ENCODE data around the gene APBA2. TPM values are rescaled to one million over a fixed set of nuclear protein-coding genes. Genes with fewer than 3 reads are reported as not detected.

The APBA2 gene
- total RNA-seq, 1 experiment from 2014 or later, result 53.3 TPM

DNA sequence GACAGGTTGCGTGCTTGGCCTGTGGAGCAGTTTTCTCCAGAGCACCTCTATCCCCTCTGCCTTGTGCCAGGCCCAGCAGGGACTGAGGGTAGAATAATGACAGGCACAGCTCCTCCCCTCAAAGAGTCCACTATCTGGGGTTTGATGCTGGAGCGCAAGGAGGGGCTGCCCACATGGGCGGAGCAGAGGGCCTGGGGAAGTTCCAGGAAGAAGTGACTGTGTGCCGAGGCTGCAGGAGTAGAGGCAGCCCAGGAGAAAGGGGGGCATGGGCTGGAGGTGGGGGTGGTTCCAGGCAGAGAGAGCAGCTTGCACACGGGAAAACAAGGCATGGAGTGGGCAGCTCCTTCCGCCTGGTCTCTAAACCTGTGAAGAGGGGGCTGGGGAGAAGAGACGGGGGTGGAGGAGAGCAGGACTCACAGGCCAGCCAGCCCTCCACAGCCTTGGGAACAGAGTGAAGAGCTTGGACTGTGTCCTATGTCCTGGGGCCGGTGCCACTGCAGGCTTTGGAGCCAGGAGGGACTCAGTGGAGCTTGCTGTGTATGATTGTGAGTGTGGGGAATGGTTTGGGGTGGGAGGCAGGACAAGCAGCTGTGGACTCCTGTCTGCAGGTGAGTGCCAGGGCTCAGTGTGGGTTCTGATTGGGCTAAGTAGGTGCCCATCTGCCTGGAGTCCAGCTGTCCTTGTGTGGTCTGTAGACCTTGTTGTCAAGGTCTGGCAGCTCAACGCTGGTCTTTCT is 48.1 kb downstream of the APBA2 start:
- no peak for DNase-seq (ENCODE audit: low read depth in 1 of 2, low spot score in 2 of 2)
- Histone ChIP-seq H3K36me3 (no peaks in the 10 kb centered on the region), H3K9me3 (replicated peaks) (no peaks in the 10 kb centered on the region), H3K27me3 (replicated peaks) (no peaks in the 10 kb centered on the region), H3K4me1 (replicated peaks) (no peaks in the 10 kb centered on the region), H3K4me3 (no peak overlapping the region), H3K27ac (no peak overlapping the region)

DNA sequence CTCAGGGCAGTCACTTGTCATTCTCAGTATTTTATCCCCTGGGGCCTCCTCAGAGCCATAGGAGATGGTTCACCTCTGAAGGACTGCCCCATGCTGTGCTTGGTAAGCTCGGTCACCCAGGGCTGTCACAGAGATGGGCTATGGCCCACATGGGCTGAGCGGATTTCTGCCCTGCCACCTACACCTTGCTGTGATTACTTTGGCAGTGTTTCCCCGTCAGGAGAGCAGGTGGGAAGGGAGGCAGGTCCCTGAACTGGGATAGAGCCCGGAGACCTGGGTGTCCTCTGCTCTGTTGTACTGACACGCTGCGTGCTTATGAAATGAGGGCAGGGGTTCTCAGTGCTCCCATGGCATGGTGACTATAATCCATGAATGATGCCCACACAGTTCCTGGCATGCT is 48.9 kb downstream of the APBA2 start:
- H3K4me3 ChIP-seq, result no peak overlapping the region
- DNase-seq (ENCODE audit: low read depth in 1 of 2, low spot score in 2 of 2), result no peak
- no peaks in the 10 kb centered on the region for H3K9me3 ChIP-seq (replicated peaks)
- no peaks in the 10 kb centered on the region for H3K27me3 ChIP-seq (replicated peaks)
- no peak overlapping the region for H3K27ac ChIP-seq
- no peaks in the 10 kb centered on the region for H3K36me3 ChIP-seq
- H3K4me1 ChIP-seq (replicated peaks), result no peaks in the 10 kb centered on the region

DNA sequence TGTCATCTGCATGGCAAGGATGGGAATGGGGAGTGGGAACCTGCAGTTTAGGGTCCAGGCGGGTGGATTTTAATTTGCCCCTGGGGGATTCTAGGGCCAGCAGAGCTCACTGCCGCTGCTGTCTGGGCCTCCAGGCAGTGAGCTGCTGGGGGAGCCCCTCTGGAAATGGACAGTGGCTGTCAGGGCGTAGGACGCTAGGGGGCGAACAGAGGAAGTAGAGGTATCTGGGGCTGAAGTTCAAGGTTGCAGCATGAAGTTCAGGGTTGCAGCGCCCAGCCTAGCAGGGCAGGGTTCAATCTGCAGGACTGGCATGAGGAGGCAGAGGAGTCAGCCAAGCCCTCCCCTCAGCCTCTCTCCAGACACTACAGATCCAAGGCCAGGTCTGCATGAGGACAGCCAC is 49.5 kb downstream of the APBA2 start:
- no peak overlapping the region for H3K4me3 ChIP-seq
- no peaks in the 10 kb centered on the region for H3K9me3 ChIP-seq (replicated peaks)
- no peak for DNase-seq (ENCODE audit: low read depth in 1 of 2, low spot score in 2 of 2)
- no peaks in the 10 kb centered on the region for H3K36me3 ChIP-seq
- no peaks in the 10 kb centered on the region for H3K4me1 ChIP-seq (replicated peaks)
- no peak overlapping the region for H3K27ac ChIP-seq
- H3K27me3 ChIP-seq (replicated peaks), result no peaks in the 10 kb centered on the region

DNA sequence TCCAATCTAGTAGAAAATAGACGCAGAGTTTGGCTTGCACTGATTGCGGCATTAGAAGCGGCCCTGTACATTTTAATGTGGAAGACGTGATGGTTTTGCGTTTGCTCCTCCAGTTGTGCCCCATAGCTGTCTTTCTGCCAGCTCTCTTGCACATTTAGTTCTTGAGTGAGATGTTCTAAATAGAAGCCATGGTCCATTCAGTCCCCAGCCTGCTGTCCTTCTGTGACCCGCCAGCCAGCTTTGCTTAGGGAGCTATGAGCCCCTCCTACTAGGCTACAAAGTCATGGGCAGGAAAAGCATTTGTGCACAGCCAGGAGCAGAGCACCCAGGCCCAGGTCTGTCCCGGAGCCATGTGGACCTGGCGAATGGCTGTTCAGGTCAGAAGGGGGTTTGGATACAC is 50.3 kb downstream of the APBA2 start:
- Histone ChIP-seq H3K27ac (no peak overlapping the region), H3K36me3 (no peaks in the 10 kb centered on the region), H3K27me3 (replicated peaks) (no peaks in the 10 kb centered on the region), H3K4me1 (replicated peaks) (no peaks in the 10 kb centered on the region), H3K4me3 (no peak overlapping the region), H3K9me3 (replicated peaks) (no peaks in the 10 kb centered on the region)
- no peak for DNase-seq (ENCODE audit: low read depth in 1 of 2, low spot score in 2 of 2)

DNA sequence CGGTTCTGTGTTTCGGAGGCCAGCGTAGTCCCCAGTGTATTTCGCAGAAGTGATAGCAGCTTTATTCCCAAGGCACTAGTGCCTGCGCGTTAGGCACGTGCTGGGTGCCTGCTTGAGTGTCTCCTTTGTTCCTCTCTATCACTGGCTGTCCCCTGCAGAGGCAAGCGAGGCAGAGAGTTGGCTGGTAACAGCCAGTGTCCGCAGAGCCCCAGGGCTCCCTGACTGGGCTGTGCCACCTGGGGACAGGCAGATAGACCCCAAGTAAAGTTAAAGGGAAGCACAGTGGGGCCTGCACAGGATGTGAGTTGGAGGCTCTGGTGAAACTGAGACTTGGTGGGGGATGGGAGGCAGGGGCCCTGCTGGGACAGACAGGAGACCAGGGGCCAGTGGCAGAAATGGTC is 50.7 kb downstream of the APBA2 start:
- Histone ChIP-seq H3K27ac (no peak overlapping the region), H3K36me3 (no peaks in the 10 kb centered on the region), H3K4me1 (replicated peaks) (no peaks in the 10 kb centered on the region), H3K9me3 (replicated peaks) (no peaks in the 10 kb centered on the region), H3K27me3 (replicated peaks) (no peaks in the 10 kb centered on the region), H3K4me3 (no peak overlapping the region)
- DNase-seq (ENCODE audit: low read depth in 1 of 2, low spot score in 2 of 2), result no peak

DNA sequence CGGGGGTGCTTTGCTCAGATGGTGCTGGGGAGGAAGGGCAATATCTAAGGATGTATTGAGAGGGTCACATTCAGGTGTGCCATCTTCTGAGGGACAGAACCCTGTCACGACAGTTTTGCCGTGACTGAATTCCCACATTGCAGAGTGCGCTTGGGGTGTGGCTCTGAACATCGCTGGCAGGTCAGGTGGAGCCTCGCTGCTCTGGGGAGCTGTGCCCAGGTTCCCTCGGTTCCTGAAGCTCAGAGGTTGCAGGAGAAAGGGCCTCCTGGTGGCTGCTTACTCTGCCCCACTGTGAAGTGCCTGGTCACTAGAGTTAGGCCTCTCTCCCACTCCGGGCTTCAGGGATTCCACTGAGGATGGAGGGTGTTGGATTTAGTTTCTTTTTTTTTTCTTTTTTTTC is 51.5 kb downstream of the APBA2 start:
- DNase-seq (ENCODE audit: low read depth in 1 of 2, low spot score in 2 of 2), result no peak
- Histone ChIP-seq H3K4me3 (no peak overlapping the region), H3K9me3 (replicated peaks) (no peaks in the 10 kb centered on the region), H3K27me3 (replicated peaks) (no peaks in the 10 kb centered on the region), H3K4me1 (replicated peaks) (no peaks in the 10 kb centered on the region), H3K36me3 (no peaks in the 10 kb centered on the region), H3K27ac (no peak overlapping the region)

DNA sequence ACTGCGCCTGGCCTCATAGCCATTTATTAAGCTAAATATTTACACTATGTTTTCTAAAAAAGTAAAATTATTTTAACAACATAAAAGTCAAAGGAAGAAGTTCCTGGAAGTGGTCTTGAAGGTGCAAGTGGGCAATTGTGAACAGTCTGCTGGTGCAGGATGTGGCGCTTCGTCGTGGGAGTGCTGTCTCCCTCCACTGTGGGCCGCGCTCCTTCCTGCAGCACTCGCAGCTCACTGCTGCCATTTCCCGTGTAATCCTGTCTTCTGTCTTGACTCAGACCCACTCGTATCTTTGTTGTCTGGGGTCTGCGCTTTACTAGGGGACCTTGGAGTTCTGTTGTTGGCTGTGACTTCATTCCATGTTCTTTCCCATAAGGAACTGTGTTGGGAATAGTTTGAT is 56.3 kb downstream of the APBA2 start:
- peak in 1 of 2 experiments; percentile 17 for DNase-seq (ENCODE audit: low read depth in 1 of 2, low spot score in 2 of 2)
- Histone ChIP-seq H3K27me3 (replicated peaks) (no peaks in the 10 kb centered on the region), H3K9me3 (replicated peaks) (no peaks in the 10 kb centered on the region), H3K27ac (no peak overlapping the region), H3K36me3 (no peaks in the 10 kb centered on the region), H3K4me3 (no peak overlapping the region), H3K4me1 (replicated peaks) (no peaks in the 10 kb centered on the region)

DNA sequence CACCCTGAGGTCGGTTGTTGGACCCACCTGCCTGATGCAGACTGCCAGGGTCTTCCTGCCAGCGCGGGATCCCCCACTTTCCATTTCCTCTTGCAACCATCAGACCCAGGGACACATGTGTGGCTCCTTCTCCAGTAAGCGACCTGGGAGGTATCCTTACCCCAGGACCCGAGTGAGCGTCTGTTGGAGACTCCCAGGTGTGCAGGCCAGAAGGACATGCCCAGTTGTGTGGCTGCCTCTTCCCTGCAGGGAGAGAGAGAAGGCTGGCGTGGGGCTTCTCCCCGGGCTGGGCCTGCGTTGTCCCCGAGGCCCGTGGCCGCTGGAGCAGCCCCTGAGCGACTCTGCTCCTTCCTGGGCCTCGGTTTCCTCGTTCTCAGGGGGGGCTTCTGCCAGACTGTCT is 56.8 kb downstream of the APBA2 start:
- Histone ChIP-seq H3K4me3 (no peak overlapping the region), H3K9me3 (replicated peaks) (no peaks in the 10 kb centered on the region), H3K27ac (no peak overlapping the region), H3K27me3 (replicated peaks) (no peaks in the 10 kb centered on the region), H3K36me3 (no peaks in the 10 kb centered on the region), H3K4me1 (replicated peaks) (no peaks in the 10 kb centered on the region)
- DNase-seq (ENCODE audit: low read depth in 1 of 2, low spot score in 2 of 2), result peak in 1 of 2 experiments; percentile 32

DNA sequence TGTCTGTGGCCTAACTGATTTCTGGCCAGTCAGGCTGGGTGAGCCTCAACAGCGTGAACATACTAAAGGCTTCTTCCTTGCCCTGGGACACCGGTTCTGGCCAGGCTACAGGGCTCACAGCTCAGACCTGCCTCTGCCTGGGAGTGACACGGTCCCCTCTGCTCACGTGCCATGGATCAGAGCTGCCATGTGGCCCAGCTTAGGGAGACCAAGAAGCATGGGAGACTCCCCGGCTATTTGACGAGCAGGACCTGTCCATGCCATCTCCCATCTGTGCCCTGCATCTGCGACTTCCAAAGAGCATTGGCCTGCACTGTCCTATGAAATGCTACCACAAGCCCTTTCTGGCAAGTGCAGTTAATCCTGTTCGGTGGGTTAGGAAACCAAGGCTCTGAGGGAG is 57.4 kb downstream of the APBA2 start:
- Histone ChIP-seq H3K4me3 (no peak overlapping the region), H3K9me3 (replicated peaks) (no peaks in the 10 kb centered on the region), H3K36me3 (no peaks in the 10 kb centered on the region), H3K27ac (no peak overlapping the region), H3K4me1 (replicated peaks) (no peaks in the 10 kb centered on the region), H3K27me3 (replicated peaks) (no peaks in the 10 kb centered on the region)
- DNase-seq (ENCODE audit: low read depth in 1 of 2, low spot score in 2 of 2), result peak in 1 of 2 experiments; percentile 24

DNA sequence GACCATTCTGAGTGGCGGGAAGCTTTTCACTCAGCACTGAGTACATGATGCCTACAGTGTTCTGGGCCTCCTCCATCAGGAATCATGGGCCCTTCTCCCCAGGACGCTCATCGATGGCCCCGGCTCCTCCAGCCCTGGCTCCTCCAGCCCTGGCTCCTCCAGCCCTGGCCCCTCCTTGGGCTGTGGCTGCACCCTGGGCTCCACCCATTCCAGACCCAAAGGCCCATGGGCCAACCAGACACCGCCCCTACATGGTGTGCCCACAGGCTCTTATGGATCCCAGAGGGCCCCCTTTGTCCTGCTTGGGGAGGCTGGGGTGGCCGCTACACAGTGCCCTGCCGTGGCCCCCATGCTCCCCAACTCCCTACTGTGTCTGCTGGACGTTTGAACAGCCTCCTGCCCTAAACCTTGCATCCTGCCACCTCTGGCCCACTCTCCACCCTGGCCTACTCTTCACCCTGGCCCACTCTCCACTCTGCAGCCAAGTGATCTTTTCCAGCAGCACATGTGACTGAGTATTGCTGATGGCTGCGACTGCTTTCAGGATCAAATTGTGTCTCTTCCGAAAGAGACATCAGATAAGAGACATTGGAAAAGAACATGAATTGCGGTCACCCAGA is 57.9 kb downstream of the APBA2 start:
- H3K4me3 ChIP-seq, result no peak overlapping the region
- DNase-seq (ENCODE audit: low read depth in 1 of 2, low spot score in 2 of 2), result peak in 1 of 2 experiments; percentile 31
- no peaks in the 10 kb centered on the region for H3K4me1 ChIP-seq (replicated peaks)
- H3K27me3 ChIP-seq (replicated peaks), result no peaks in the 10 kb centered on the region
- H3K9me3 ChIP-seq (replicated peaks), result no peaks in the 10 kb centered on the region
- H3K36me3 ChIP-seq, result no peaks in the 10 kb centered on the region
- H3K27ac ChIP-seq, result no peak overlapping the region

DNA sequence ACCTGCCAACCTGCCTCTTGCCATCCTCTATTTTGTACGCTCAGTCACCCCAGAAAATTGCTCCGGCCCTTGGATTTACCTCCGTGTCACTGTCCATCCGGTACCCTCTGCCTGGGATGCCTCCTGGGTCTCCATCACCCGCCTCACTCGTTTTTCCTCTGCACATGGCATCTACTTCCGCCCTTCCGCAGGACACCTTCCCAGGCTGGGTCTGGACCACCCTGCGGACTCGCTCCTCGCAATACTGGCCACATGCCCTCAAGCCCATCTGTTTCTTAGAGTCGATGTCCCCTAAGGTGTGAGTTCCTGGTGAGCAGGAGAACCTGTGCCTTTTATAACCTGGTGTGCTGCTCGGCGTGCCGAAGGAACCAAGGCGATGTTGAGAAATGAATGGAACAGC is 58.5 kb downstream of the APBA2 start:
- Histone ChIP-seq H3K27ac (no peak overlapping the region), H3K4me3 (no peak overlapping the region), H3K36me3 (no peaks in the 10 kb centered on the region), H3K9me3 (replicated peaks) (no peaks in the 10 kb centered on the region), H3K27me3 (replicated peaks) (no peaks in the 10 kb centered on the region), H3K4me1 (replicated peaks) (no peaks in the 10 kb centered on the region)
- DNase-seq (ENCODE audit: low read depth in 1 of 2, low spot score in 2 of 2), result peak in 1 of 2 experiments; percentile 27

DNA sequence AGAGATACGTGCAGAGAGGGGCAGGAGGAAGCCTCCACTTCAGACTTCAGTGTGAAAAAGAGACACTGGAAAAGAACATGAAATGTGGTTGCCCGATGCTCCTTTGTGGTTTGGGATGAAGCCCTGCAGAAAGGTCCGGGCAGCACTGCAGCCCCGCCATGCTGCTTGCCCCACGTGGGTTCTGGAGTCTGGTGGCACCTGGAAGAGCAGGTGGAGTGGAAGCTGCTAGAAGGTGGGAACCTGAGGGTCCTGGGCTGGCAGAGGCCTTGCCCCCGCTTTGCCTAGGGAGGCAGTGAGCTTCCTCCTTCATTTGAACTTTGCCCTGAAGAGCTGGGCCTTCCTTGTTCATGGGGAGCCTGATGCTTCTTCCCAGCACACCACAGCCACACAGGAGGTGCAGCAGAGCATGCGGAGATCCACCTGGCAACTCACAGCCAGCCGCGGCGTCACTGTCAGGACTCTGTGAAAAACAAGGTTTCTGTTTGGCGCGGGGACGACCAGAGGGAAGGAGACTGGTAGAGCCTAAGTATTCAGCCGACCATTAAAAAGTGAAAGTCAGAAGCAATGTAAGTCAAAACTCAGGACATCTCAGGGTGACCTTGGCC is 59.0 kb downstream of the APBA2 start:
- Histone ChIP-seq H3K9me3 (replicated peaks) (no peaks in the 10 kb centered on the region), H3K36me3 (no peaks in the 10 kb centered on the region), H3K27ac (no peak overlapping the region), H3K4me3 (no peak overlapping the region), H3K27me3 (replicated peaks) (no peaks in the 10 kb centered on the region), H3K4me1 (replicated peaks) (no peaks in the 10 kb centered on the region)
- DNase-seq (ENCODE audit: low read depth in 1 of 2, low spot score in 2 of 2), result peak in 1 of 2 experiments; percentile 25

DNA sequence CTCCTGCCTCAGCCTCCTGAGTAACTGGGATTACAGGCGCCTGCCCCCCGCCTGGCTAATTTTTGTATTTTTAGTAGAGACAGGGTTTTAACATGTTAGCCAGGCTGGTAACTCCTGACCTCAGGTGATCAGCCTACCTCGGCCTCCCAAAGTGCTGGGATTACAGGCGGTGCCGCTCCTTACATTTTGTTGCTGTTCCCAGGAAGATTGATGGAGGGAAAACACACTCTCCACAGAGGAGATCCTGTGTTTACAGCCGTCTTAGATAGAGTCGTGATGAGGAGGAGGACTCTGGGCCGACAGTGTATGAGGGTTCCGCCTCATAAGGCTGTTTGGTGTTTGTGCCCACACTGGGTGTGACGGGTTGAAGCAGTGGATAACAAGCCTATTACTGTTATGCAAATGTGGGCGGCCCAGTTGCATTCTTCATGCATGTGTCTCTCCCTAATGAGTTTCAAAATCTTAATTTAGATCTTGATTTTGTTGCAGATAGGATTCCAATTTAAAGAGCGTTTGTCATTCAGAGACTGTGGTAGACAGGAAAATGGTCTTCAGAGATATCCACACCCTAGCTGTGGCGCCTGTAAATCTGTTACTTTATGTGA is 60.0 kb downstream of the APBA2 start:
- Histone ChIP-seq H3K9me3 (replicated peaks) (no peaks in the 10 kb centered on the region), H3K27ac (no peak overlapping the region), H3K27me3 (replicated peaks) (no peaks in the 10 kb centered on the region), H3K4me3 (no peak overlapping the region), H3K4me1 (replicated peaks) (no peaks in the 10 kb centered on the region), H3K36me3 (no peaks in the 10 kb centered on the region)
- peak in 1 of 2 experiments; percentile 16 for DNase-seq (ENCODE audit: low read depth in 1 of 2, low spot score in 2 of 2)

DNA sequence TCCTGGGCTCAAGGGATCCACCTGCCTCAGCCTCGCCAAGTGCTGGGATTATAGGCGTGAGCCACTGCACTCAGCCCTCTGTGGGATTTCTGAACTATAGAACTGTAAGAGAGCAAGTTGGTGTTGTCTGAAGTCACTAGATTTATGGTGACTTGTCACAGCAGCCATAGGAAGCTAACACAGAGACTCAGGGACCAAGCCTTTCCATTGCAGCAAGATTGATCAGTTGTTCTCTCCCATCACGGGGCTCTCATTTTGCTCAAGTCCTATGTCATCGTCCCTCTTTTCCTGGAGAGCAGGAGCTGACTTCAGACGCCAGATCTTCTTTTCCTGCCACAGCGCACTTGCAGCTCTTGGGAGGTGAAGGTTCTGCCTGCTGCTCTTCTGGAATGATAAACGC is 61.0 kb downstream of the APBA2 start:
- peak in 1 of 2 experiments; percentile 5 for DNase-seq (ENCODE audit: low read depth in 1 of 2, low spot score in 2 of 2)

More for the DNA sequence above, 61.0 kb downstream of the APBA2 start:
- no peak overlapping the region for H3K4me3 ChIP-seq
- H3K9me3 ChIP-seq (replicated peaks), result no peaks in the 10 kb centered on the region
- H3K36me3 ChIP-seq, result no peaks in the 10 kb centered on the region
- H3K4me1 ChIP-seq (replicated peaks), result no peaks in the 10 kb centered on the region
- H3K27ac ChIP-seq, result no peak overlapping the region
- no peaks in the 10 kb centered on the region for H3K27me3 ChIP-seq (replicated peaks)
